ENCODE results near the gene FPGS.

DNA sequence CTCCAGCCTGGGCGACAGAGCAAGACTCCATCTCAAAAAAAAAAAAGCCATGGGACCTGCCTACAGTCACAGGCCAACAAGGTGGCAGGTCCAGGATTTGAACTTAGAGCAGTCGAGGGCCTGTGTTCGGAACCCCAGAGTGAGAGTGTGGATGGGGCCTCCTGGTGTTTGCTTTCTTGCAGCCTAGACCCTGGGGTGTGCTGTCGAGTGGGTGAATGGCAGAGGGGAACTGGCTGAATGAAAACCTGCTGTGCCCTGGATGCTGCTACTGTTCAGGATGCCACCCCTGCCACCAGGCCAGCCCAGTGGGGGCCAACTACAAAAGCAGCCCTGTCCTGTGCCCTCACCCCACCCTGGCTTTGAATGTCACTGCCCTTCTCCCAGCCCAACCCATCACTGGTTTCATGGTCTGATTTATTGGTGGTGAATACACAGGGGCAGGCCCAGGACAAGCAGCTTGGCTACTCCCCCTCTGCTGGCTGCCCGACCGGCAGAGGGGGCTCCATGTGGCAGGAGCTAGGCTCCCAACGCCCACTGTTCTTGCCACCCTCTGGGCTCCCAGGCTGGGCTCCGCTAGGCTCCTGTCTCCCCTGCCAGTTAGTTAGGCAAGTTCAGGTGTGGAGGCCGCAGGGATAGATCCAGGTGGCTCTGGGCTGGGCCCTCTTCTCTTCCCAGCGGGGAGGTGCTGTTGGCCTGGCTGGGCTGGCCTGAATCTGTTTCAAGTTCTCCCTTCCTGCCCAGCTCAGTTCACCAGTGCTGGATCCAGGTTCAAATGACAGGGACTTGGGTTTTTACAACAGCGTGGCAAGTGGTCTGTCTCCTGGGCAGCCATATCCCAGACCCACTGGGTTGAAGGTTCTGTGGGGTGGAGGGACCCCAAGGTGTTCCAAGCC, 12.2 kb downstream of the FPGS start:
- TF ChIP-seq, protein P1, sequence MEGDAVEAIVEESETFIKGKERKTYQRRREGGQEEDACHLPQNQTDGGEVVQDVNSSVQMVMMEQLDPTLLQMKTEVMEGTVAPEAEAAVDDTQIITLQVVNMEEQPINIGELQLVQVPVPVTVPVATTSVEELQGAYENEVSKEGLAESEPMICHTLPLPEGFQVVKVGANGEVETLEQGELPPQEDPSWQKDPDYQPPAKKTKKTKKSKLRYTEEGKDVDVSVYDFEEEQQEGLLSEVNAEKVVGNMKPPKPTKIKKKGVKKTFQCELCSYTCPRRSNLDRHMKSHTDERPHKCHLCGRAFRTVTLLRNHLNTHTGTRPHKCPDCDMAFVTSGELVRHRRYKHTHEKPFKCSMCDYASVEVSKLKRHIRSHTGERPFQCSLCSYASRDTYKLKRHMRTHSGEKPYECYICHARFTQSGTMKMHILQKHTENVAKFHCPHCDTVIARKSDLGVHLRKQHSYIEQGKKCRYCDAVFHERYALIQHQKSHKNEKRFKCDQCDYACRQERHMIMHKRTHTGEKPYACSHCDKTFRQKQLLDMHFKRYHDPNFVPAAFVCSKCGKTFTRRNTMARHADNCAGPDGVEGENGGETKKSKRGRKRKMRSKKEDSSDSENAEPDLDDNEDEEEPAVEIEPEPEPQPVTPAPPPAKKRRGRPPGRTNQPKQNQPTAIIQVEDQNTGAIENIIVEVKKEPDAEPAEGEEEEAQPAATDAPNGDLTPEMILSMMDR (IDR thresholded peaks at IDR 0.05) = no peak
- no peak for TF ChIP-seq POLR2A (IDR thresholded peaks at IDR 0.05)
- no peak for TF ChIP-seq POLR2AphosphoS5 (IDR thresholded peaks at IDR 0.05)

Data from stomach (tissue), 4 donors.